H9 (cell line): ENCODE data around the gene RCC1. TPM values are rescaled to one million over a fixed set of nuclear protein-coding genes. Genes with fewer than 3 reads are reported as not detected.

ENCODE experiments used
- DNase-seq: peaks from one replicate; pipeline ENCODE4 v3.0.0-alpha.2; 2017
- H2AFZ ChIP-seq: one replicate; pipeline ENCODE4 v1.6.1; 2013; ENCODE audit warnings: mild to moderate bottlenecking, low read length, control low read depth, moderate library complexity
- H2AK5ac ChIP-seq: 2 replicates; pipeline ENCODE4 v1.6.1; 2013; ENCODE audit warnings: low read length, control low read depth, mixed read lengths; ENCODE audit not compliant: insufficient read length
- H2BK120ac ChIP-seq: one replicate; pipeline ENCODE4 v1.6.1; 2013; ENCODE audit warnings: low read depth, mild to moderate bottlenecking, low read length, control low read depth, inconsistent platforms; ENCODE audit not compliant: poor library complexity, severe bottlenecking
- H2BK12ac ChIP-seq: 2 replicates; pipeline ENCODE4 v1.6.1; 2013; ENCODE audit warnings: low read length, control low read depth, mixed read lengths, low read depth; ENCODE audit not compliant: insufficient read length
- H2BK15ac ChIP-seq: 2 replicates; pipeline ENCODE4 v1.6.1; 2013; ENCODE audit warnings: low read depth, low read length, control low read depth
- H2BK20ac ChIP-seq: one replicate; pipeline ENCODE4 v1.6.1; 2013; ENCODE audit warnings: low read depth, mild to moderate bottlenecking, low read length, control low read depth, inconsistent platforms; ENCODE audit not compliant: poor library complexity, severe bottlenecking
- H2BK5ac ChIP-seq: 2 replicates; pipeline ENCODE4 v1.6.1; 2013; ENCODE audit warnings: low read length, control low read depth, mixed read lengths; ENCODE audit not compliant: insufficient read length
- H3K14ac ChIP-seq: 2 replicates; pipeline ENCODE4 v1.6.1; 2013; ENCODE audit warnings: low read length, control low read depth; ENCODE audit not compliant: insufficient read depth
- H3K18ac ChIP-seq: 2 replicates; pipeline ENCODE4 v1.6.1; 2013; ENCODE audit warnings: low read depth, mild to moderate bottlenecking, mixed read lengths, low read length, control low read depth; ENCODE audit not compliant: insufficient read length
- H3K23ac ChIP-seq: 2 replicates; pipeline ENCODE4 v1.6.1; 2013; ENCODE audit warnings: low read length, control low read depth, mixed read lengths, low read depth; ENCODE audit not compliant: insufficient read length
- H3K23me2 ChIP-seq: 2 replicates; pipeline ENCODE4 v1.6.1; 2013; ENCODE audit warnings: low read depth, mild to moderate bottlenecking, mixed read lengths, low read length, control low read depth; ENCODE audit not compliant: insufficient read length, poor library complexity, severe bottlenecking
- H3K27ac ChIP-seq: 2 replicates; pipeline ENCODE4 v1.5.1; 2013; ENCODE audit warnings: low read length, control low read depth, mixed read lengths, low read depth; ENCODE audit not compliant: insufficient read length
- H3K27me3 ChIP-seq: 2 replicates; pipeline ENCODE4 v1.6.1; 2013; ENCODE audit warnings: low read length, control low read depth, inconsistent platforms; ENCODE audit not compliant: insufficient read depth
- H3K4ac ChIP-seq: 2 replicates; pipeline ENCODE4 v1.6.1; 2013; ENCODE audit warnings: low read depth, mild to moderate bottlenecking, control low read depth, inconsistent platforms, low read length, moderate library complexity
- H3K4me1 ChIP-seq: 2 replicates; pipeline ENCODE4 v1.6.1; 2013; ENCODE audit warnings: low read length, control low read depth, inconsistent platforms; ENCODE audit not compliant: insufficient read depth
- H3K4me2 ChIP-seq: 2 replicates; pipeline ENCODE4 v1.6.1; 2013; ENCODE audit warnings: low read length, control low read depth, mixed read lengths; ENCODE audit not compliant: insufficient read length, insufficient read depth
- H3K56ac ChIP-seq: 2 replicates; pipeline ENCODE4 v1.6.1; 2013; ENCODE audit warnings: low read depth, mild to moderate bottlenecking, mixed read lengths, low read length, control low read depth; ENCODE audit not compliant: insufficient read length
- H3K79me1 ChIP-seq: 2 replicates; pipeline ENCODE4 v1.6.1; 2013; ENCODE audit warnings: low read depth, mild to moderate bottlenecking, moderate library complexity, low read length, control low read depth, inconsistent platforms; ENCODE audit not compliant: insufficient read depth, poor library complexity, severe bottlenecking
- H3K79me2 ChIP-seq: 2 replicates; pipeline ENCODE4 v1.6.1; 2013; ENCODE audit warnings: low read length, control low read depth, inconsistent platforms; ENCODE audit not compliant: insufficient read depth
- H3K9ac ChIP-seq: 2 replicates; pipeline ENCODE4 v1.6.1; 2013; ENCODE audit warnings: low read length, control low read depth, mixed read lengths; ENCODE audit not compliant: insufficient read length; ENCODE audit errors: extremely low read depth
- H3K9me3 ChIP-seq: one replicate; pipeline ENCODE4 v1.6.1; 2013; ENCODE audit warnings: low read depth, low read length, inconsistent platforms; ENCODE audit not compliant: control insufficient read depth
- H3T11ph ChIP-seq: one replicate; pipeline ENCODE4 v1.6.1; 2013; ENCODE audit warnings: mild to moderate bottlenecking, low read length, control low read depth, inconsistent platforms
- H4K20me1 ChIP-seq: one replicate; pipeline ENCODE4 v1.6.1; 2013; ENCODE audit not compliant: control insufficient read depth, insufficient read length, insufficient read depth
- H4K5ac ChIP-seq: 2 replicates; pipeline ENCODE4 v1.6.1; 2013; ENCODE audit warnings: low read depth, mild to moderate bottlenecking, mixed read lengths, low read length, control low read depth; ENCODE audit not compliant: insufficient read length
- H4K8ac ChIP-seq: replicated peaks from 2 replicates; pipeline ENCODE4 v1.6.1; 2013; ENCODE audit warnings: low read length, control low read depth, mixed read lengths, low read depth; ENCODE audit not compliant: insufficient read length
- H4K91ac ChIP-seq: 2 replicates; pipeline ENCODE4 v1.6.1; 2013; ENCODE audit warnings: low read depth, mild to moderate bottlenecking, moderate library complexity, mixed read lengths, low read length, control low read depth; ENCODE audit not compliant: insufficient read length
- H3K27ac Mint-ChIP-seq, 3 experiments: 2 replicates in 2 of 3; 3 replicates in 1 of 3; pipeline ENCODE4 v1.8.0; 2020 to 2021; ENCODE audit warnings: mixed read lengths in 3 of 3, mild to moderate bottlenecking in 1 of 3, moderate library complexity in 1 of 3
- H3K27me3 Mint-ChIP-seq: 2 replicates; pipeline ENCODE4 v1.8.0; 2021; ENCODE audit warnings: low read depth, mild to moderate bottlenecking, moderate library complexity, mixed read lengths
- H3K36me3 Mint-ChIP-seq, 3 experiments: 2 replicates in 2 of 3; 3 replicates in 1 of 3; pipeline ENCODE4 v1.8.0; 2020 to 2021; ENCODE audit warnings: low read depth in 3 of 3, mixed read lengths in 3 of 3; ENCODE audit not compliant: insufficient read depth in 1 of 3
- H3K4me1 Mint-ChIP-seq, 2 experiments: 2 replicates each; pipeline ENCODE4 v1.8.0; 2020; ENCODE audit warnings: mixed read lengths in 2 of 2
- H3K4me3 Mint-ChIP-seq, 2 experiments: 2 replicates in 1 of 2; 3 replicates in 1 of 2; pipeline ENCODE4 v1.8.0; 2020 to 2021; ENCODE audit warnings: mild to moderate bottlenecking in 2 of 2, mixed read lengths in 2 of 2, moderate library complexity in 1 of 2
- H3K9me3 Mint-ChIP-seq, 2 experiments: 2 replicates in 1 of 2; 3 replicates in 1 of 2; pipeline ENCODE4 v1.8.0; 2020; ENCODE audit warnings: mild to moderate bottlenecking in 2 of 2, mixed read lengths in 2 of 2, moderate library complexity in 1 of 2
- WGBS: extraction: QIAGEN DNeasy Blood & Tissue Kit; methylation state at CpG from one replicate; pipeline ENCODE4 v1.1.7; 2013; ENCODE audit warnings: missing lambda C conversion rate, low lambda C conversion rate, mixed read lengths; ENCODE audit not compliant: insufficient read length; ENCODE audit errors: extremely low coverage; 5-methylcytosine and 5-hydroxymethylcytosine counted together
- total RNA-seq: library from RNA; stranded (reverse); gene quantifications from 2 replicates; pipeline ENCODE4 v1.2.1, GENCODE V29; 2021
- TF ChIP-seq, protein P1 (sequence below): fragments of 200-600 bp; sonication (generic); conservative IDR thresholded peaks from 3 replicates; pipeline ENCODE4 v1.8.0; 2021; ENCODE audit warnings: antibody characterized with exemption, mild to moderate bottlenecking

RCC1 gene
- total RNA-seq, 1 experiment from 2014 or later: 93.6 TPM

DNA sequence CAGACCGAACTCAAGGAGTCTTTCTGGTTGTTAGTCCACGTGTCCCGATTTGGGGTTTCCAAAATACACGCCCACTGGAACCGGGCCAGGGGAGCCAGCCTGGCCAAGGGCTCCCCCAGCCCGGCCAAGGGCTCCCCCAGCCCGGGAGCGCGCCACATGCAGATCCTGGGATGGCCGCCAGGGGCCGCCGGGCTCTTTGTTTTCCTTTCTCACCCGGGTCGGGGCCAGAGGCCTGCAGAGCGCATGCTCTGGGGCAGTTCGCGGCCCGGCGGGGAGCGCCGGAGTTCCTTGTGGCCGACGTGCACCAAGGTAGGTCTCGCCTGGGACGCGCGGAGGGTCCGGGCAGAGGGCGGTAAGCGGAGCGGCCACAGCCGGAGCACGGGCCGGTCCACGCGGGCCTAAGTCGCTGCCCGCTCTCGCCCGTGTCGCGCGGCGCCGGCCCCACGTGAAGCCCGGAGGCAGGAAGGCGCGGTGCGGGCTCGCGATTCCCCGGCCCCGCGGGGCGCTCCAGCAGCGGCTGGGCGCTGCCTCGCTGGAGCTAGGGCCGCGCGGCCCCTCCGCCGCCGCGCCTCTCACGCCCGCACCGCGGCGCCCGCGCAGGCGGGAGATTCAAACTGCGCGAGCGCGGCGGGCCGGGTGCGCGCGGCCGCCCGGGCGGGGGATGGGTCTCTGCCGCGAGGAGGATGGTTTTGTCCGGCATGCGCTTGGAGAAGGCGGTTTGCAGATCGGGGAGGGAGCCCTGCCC lies 12.3 kb downstream of the RCC1 start:
- H3K4me2 ChIP-seq: peak overlapping the region; percentile 86
- no peak overlapping the region for H2BK12ac ChIP-seq
- no peak overlapping the region for H3T11ph ChIP-seq
- H2AK5ac ChIP-seq: no peak overlapping the region
- Mint-ChIP-seq H3K27ac (peak overlapping the region; percentile 78 to 99 (median 96)), H3K4me1 (peaks cover 32 to 40% of the 10 kb centered on the region in 2 experiments), H3K9me3 (0 out of 5 replicates have a peak, but pooled peaks cover 0 to 3% of the 10 kb centered on the region in 2 experiments), H3K27me3 (peaks cover 6% of the 10 kb centered on the region), H3K4me3 (peak overlapping the region; percentile 85 to 91), H3K36me3 (peaks cover 13 to 23% (median 23%) of the 10 kb centered on the region in 3 experiments)
- peaks cover 14% of the 10 kb centered on the region for H3K4me1 ChIP-seq
- H2BK5ac ChIP-seq: no peak overlapping the region
- peak overlapping the region; percentile 95 for H3K14ac ChIP-seq
- DNase-seq: peak; percentile 92
- TF ChIP-seq, protein P1, sequence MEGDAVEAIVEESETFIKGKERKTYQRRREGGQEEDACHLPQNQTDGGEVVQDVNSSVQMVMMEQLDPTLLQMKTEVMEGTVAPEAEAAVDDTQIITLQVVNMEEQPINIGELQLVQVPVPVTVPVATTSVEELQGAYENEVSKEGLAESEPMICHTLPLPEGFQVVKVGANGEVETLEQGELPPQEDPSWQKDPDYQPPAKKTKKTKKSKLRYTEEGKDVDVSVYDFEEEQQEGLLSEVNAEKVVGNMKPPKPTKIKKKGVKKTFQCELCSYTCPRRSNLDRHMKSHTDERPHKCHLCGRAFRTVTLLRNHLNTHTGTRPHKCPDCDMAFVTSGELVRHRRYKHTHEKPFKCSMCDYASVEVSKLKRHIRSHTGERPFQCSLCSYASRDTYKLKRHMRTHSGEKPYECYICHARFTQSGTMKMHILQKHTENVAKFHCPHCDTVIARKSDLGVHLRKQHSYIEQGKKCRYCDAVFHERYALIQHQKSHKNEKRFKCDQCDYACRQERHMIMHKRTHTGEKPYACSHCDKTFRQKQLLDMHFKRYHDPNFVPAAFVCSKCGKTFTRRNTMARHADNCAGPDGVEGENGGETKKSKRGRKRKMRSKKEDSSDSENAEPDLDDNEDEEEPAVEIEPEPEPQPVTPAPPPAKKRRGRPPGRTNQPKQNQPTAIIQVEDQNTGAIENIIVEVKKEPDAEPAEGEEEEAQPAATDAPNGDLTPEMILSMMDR: peak; percentile 98
- no peak overlapping the region for H2AFZ ChIP-seq
- no peak overlapping the region for H3K4ac ChIP-seq
- no peaks in the 10 kb centered on the region for H3K27me3 ChIP-seq
- no peak overlapping the region for H4K5ac ChIP-seq
- H3K23me2 ChIP-seq: peaks cover 8% of the 10 kb centered on the region
- no peaks in the 10 kb centered on the region for H4K20me1 ChIP-seq
- H3K27ac ChIP-seq: no peak overlapping the region
- H3K23ac ChIP-seq: no peak overlapping the region
- no peaks in the 10 kb centered on the region for H3K79me1 ChIP-seq
- H3K9me3 ChIP-seq: no peaks in the 10 kb centered on the region
- no CpG with 5 or more reads among the region's 92 CpGs for WGBS
- H2BK15ac ChIP-seq: no peak overlapping the region
- H4K8ac ChIP-seq: no peak overlapping the region
- H3K9ac ChIP-seq: peak overlapping the region; percentile 78
- H3K79me2 ChIP-seq: peaks cover 20% of the 10 kb centered on the region; the same call in 1 of the 2 replicates
- H3K56ac ChIP-seq: no peak overlapping the region
- H2BK20ac ChIP-seq: no peak overlapping the region
- peak overlapping the region; percentile 78 for H3K18ac ChIP-seq
- no peak overlapping the region for H4K91ac ChIP-seq
- H2BK120ac ChIP-seq: no peak overlapping the region
